GM21526 (cell line): ENCODE results near the gene SF1.

Source experiments
- ATAC-seq: cut with Tn5 transposase; IDR thresholded peaks from one replicate; pipeline ENCODE4 v1.9.1; 2021; ENCODE audit warnings: moderate library complexity; ENCODE audit not compliant: unreplicated experiment, low FRiP score

The SF1 gene

DNA sequence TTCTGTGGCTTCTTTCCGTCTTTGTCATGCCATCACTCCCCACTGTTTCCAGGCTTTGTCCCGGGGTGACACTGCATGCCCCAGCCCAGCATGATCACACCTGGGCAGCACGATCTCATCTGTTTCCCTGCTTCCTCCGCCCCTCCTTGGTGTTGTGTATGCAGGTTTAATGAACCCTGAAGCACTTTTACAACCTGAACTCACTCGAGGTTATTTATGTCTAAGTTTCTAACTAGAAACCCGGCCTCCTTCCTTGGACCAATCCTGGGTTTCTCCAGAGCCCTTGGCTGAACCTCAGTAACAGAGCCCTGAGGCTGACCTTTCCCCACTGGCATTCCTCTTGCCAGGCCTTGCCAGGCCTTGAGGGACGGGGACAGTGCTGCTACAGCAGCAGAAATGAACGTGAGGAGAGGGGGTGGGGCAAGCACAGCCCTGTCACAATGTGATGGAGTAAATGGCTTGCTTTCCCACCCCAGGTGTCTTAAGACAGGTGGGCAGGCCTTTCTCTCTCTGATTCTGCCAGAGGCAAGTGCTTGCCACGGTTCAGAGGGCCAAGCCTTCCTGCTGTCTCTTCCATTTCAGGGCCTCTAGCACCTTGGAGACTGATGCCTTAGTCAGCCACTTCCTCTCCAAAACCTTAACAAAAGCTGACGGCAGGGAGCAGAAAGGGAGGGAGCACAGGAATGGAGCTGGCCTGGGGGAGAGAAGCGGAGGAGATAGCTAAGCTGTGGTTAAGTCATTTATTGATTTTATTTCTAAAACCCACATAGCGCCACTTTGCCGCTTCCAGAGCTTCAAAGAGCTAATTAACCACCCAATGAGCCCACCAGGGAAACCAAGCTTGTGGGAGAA lies 15.4 kb downstream of the SF1 start:
- no peak for ATAC-seq

DNA sequence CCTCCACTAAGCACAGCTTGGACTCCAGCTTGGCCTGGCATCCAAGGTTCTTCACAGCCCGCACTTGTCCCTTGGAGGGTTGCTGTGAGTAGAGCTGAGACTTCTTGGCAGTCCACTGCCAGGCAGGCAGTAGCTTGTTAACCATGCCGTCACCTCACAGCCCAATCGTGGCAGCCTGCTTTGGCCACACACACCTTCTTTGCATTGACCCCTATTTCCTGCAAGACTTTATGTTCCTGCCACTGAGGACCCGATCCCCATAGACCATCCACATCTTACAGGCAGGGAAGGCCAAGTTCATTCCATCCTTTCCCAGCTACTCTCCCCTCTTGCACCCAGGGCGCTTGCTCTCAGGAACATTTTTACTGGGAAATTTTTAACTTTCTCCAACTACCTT lies 16.1 kb downstream of the SF1 start:
- ATAC-seq = no peak

DNA sequence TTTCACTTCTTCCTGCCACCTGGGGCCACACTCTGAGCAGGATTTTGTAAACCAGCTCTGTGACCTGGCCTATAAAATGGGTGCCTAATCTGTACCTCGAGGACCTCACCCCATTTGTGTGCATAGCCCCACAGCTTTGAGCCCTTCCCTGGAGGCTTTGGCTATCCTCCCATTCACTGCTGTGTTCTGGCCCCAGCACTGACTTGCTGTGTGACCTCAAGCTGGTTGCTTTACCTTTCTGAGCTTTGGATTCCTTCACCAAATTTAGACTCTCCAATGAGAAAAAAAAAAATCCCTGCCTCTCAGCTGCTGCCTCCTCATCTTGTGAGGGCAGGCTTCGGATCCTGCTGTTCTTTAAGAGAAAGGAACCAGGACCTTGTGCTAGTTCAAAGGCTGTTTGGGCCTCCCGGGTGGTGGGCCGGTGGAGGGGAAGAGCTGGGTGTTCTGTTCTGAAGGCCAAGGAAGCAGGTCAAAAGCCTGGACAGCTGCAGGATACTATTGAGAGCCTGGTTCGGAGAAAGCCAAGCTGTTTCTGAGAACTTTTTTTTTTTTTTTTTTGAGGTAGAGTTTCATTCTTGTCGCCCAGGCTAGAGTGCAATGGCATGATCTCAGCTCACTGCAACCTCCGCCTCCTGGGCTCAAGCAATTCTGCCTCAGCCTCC lies 17.5 kb downstream of the SF1 start:
- ATAC-seq = no peak

DNA sequence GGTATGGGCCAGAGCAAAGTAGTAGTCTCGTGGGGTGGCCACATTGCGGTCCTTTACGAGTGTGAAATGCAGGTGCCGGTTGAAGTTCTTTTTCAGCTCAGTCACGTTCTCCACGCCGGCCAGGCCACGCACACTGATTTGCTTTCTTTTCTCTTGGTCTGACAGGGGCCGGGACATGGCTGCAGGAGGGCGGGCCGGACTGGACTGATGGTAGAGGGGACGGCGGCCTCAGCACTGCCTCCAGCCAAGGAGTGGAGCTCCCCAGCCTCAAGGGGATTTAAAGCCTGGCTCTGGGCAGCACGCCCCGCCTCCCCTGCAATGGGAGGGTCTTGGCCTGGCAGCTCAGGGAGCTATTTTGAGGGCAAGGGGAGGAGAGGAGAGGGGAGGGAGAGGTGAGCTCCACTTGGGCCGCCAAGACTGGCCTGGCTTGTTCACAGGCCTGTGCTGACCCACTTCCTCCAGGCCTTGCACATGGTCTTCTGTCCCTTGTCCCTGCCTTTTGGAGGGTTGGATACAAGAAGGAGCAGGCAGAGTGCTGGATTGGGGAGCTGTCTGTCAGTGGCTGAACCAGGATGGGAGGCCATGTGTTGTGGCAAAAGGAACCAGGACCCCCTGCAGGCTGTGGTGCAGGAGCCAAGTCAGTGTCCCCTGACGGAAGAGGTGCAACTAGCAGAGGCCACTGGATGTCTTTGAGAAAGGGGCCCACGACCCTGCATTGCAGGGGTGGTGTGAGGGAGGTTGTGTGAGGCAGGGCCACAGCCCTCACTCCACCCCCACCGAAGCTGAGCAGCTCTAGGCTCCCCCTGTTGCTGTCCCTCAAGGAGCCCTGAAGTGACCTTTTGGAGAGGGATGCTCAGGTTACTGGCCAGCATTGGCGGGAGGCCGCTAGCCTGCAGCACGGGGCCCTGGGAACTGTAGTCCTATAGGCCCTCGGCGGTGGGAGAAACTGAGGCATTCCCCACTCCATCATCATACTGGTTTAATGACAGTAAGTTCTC lies 18.3 kb downstream of the SF1 start, which contains the start of gene PYGM:
TSS of gene PYGM (minus strand) at position 253 of the 998 bp plus-strand sequence. CDS start at position 177, 76 bp downstream.
- no peak for ATAC-seq

DNA sequence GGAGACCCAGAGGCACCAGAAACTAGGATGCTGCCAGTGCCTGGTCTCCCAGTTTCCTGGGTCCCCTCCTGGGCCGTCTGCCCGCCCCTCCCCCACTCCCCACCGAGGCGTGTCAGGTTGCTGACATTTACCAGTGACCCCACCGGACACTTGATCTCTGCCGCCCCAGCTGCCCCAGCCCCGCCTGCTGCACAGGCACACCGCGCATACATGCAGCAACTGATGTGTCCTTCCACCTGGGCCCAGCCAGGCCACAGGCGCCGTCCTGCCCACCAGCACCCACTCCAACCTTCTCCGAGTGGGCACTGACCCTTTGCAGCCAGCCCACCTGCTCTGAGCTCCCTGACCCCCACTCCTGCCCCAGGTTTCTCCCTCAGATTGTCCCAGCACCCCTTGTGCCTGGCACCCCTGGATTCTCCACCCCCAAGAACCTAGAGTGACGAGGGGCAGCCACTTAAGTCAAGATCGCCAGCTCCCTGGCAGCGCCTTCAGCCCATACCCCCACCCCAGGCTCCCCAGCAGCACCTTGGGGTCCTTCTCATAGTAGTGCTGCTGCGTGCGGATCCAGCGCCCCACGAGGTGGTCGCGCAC lies 19.1 kb downstream of the SF1 start:
- ATAC-seq = no peak

DNA sequence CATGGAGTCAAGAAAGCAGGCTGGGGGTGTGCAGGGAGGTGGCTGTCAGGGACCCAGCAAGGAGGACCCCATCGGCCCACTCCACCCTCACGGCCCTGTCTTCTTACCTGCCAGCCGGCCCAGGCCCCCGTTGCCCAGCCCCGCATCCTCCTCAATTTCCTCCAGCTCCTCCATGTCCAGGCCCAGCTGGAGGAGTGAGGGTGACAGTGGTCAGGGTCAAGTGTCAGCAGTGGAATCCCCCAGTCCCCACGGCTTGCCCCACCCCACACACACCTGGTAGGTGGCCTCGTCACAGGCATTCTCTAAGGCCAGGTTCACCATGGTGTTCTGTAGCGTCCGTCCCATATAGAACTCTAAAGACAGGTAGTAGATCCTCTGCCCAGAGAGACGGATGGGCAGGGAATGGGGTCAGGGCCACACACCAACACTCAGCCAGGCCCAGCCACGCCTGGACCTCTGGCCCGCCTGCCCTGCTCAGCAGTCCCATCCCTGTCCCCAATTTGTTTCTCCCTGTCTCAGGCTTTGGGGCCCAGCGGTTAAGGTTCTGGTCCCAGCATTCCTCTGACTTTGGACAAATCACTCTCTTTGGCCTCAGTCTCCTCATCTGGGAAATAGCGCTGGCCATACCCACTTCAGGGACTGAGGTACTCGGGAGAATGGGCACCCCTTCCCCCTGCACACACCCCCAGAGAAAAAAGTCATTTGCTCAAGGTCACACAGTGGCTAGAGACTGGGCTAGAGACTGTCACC lies 19.8 kb downstream of the SF1 start:
- ATAC-seq = no peak

DNA sequence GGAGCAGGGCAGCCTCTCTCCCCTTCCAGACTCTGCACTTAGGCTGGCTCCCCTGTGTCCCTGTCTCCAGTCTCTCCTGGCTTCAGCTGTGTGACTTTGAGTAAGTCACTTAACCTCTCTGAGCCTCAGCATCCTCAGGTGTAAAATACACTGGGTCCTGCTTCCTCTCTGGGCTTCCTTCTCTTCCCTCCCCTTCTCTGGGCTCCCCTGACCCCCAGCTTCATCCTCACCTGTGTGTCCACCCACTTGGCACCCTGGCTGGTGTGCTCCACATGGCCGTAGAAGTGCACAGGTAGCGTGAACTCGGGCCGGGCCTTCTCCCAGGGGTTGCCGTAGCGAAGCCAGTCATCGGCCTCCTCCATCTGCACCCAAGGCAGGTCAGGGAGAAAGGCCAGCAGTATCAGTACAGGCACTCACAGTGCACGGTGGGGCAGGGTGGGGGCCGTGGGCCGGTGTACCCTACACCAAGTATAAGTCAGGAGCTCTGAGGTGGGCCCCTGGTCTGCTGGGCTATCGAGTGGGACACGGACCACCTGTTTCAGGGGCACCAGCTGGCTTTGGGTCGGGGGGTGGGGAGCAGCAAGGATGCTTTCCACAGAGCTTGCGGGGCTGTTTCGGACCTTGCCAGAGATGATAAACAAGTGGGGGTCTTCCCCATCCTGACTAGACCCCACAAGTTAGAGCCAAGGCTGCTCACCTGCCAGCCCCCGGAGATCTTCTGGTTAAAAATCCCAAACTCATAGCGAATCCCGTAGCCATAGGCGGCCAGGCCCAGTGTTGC lies 20.6 kb downstream of the SF1 start:
- no peak for ATAC-seq

DNA sequence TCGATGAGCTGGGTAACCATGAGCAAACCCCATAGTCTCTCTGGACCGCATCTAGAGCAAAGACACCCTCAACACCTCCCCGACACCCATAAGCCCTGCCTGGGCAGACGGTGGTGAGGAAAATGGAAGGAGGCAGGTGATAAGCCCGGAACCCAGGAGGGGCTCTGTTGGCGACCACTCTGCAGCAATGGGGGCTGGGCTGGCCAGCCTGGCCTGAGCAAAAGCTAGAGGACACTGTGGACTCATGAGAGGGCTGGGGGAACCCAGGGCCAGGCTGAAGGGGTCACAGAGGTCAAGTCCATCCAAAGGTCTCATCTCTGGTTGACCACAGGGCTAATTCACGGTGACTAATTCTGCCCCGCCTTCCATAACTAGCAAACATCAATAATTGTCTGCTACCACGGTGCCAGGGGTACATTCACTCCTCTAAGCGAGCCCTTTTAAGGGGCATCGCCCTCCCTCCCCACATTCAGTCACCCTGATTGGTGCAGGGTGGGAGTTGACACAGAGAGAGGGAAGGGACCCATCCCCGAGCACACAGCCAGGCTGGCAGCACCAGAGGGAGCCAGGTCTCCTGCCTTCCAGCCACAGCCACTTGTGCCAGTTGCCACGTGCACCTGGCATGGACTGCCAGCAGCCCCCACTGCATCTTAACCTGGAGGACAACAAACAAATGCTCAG lies 22.5 kb downstream of the SF1 start:
- ATAC-seq = no peak

DNA sequence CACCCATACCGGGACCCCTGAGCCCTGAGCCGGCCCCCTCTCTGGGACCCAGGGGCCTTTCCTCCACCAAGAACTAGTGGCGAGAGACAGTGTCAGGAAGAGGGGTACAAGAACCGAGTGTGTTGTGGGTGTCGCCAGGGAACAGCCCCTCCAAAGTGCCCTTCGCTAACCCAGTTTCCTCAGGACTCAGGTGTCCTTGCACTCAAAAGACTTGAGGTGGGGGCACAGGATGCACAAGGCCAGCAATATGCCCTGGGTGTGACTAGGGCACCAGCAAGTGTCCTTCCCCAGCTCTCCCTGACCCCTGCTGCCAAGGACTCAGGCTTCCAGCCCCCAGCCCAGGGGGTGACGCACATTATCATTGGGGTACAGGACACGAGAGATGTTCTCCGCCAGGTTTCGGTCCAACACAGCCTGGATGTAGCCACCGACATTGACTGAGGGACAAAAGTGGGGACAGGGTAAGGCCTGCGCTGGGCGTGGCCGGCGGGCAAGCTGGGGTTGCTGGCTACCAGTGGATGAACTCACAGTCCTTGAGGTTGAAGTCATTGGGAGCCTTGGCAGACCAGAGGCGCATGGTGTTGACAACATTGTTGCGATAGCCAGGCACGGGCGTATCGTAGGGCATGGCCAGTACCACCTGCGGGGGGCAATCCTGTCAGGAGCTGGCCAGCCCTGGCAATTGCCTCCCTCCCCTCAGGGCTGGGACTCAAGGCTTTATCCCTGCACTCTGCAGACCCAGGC lies 23.3 kb downstream of the SF1 start:
- ATAC-seq = no peak

DNA sequence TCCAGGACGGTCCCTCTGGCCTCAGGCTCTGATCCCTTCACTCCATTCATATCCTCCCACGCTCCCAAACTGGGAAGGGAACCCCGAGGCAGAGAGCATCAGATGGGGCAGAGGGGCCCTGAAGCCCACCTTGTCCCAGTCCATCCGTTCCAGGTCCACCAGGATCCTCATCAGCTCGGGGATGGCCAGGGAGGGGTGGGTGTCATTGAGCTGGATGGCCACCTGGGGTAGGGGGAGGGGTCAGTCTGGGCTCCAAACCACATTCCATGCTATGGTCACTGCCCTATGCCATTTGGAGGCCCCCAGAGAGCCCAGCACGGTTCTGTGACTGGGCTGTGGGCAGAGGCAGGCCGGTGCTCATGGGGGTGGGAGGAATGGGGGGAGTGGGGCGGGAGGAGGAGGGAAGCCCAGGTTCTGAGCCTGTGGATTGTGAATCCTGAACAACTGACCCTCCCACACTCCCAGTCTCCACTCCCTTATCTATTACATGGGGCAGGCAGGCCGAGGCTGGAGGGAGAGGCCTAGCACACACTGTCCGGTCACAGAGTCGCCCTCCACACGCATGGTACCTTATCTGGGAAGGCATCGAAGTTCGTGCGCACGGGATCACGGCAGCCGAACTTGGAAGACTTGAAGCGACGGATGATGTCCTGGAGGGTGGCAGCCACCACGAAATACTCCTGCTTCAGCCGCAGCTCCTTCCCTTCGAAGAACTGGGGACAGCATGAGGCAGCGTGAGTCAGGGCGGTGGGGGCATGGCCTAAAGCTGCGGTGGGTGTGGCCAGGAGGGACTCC lies 24.0 kb downstream of the SF1 start:
- ATAC-seq = no peak

DNA sequence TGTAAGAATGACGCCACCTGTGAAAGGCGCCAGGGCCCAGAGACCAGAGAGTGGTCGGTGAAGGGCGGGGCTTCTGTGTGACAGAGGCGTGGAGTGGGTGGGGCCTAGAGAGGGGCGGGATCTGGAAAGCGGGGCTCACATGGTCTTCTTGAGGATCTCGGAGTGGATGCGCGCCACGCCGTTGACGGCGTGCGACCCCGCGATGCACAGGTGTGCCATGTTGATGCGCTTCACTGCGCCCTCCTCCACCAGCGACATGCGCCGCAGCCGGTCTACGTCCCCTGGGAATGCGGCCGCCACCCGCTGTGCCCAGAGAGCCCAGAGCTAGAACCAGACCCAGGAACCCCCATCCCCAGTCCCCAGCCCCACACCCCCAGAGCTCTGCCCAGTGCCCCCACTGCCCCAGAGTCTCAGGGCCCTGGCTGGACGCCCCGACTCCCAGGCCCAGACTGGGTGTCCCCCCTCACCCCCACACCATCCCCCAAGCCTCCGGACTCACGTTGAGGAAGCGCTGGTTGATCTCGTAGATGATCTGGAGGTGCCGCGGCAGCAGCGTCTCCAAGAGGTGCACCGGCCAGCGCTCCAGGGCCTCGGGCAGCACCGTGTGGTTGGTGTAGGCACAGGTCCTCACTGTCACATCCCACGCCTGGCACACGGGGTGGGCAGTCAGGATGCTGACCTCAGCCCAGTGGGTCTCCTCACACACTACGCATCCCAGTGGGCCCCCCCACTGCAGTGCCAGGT lies 24.8 kb downstream of the SF1 start:
- ATAC-seq = no peak

DNA sequence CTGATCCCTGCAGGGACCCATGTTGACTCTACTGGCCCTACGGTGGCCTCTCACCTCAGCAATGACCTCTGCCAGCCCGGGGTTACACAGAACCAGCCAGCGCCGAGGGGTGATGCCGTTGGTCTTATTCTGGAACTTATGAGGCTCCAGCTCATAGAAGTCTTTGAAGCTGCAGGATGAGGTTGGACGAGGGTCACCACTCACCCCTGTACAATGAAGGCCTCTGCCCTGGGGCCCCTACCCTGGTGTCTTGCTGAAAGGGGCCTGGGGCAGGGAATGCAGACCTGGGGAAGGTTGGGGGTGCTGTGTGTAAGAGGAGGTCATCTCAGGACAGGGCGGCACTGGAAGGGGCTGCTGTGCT lies 25.3 kb downstream of the SF1 start:
- no peak for ATAC-seq

DNA sequence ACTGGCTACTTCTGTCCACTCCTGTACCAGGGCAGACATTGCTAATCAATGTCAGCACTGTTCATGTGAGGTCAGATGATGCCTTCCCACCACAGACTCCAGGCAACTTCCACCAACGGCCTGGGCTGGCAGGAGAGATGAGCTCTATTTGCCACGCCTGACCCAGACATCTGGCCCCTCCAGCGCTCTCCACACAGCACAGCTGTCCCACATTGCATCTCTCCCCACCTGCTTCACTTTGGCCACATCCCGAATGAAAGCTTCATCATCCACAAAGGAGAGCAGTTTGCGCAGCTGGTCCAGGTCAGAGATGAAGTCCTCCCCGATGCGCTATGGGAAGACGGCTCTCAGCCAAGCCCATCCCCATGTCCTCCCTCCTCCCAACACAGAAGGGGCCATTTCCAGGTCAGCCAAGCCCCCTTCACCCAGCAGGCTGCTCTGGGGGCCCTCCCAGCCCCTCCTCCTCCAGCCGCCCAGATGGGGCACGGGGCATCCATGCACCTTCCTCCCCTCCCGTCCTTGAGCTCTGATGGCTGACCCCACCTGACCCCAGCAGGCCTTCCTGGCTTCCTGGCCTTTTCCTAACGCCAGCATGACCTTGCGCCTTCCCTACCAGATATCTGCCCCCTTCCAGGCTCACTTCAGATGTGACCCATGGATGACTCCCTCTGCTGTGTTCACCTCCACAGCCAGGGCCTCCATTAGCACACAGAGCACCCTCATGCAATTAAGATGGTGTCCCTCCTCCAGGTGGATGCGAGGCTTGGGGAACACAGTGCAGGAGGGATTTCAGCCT lies 26.0 kb downstream of the SF1 start:
- no peak for ATAC-seq

DNA sequence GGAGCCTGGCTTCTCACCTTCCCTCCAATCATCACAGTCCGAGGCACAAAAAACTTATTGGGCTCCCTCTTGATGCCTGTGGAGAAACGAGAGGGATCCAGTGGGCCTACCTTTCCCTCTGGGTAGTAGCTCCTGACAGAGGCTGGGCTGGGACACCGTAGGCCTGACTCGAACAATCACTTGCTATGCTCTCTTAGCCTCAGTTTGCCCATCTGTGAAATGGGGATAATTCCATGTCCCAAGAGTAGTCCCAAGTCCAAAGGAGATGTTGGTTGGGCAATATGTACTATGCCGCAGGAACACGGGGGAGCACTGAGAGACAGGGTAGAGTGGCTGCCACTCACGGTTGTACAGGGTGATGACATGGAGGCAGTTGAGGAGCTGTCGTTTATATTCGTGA lies 26.8 kb downstream of the SF1 start:
- no peak for ATAC-seq

DNA sequence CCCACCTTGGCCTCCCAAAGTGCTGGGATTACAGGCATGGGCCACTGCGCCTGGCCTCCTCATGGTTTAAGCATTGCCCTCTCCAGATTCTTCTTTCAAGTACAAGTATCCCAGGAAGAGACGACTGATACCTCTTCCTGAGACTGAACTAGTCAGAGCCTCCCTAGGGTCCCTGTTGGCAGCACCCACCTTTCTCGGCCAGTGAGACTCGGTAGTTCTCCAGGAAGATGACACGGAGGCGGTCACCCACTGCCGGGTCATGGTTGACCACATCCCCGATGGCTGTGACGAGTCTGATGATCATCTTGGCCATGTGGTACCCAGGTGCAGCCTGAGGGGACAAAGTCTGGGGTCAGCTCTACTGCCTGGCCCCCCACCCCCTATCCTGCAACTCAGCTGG lies 27.2 kb downstream of the SF1 start:
- ATAC-seq = no peak
